HG03442 (cell line): Measurements from ENCODE around the gene SFN.
"Not testable (repeated sequence)": the region's sequence is repeated elsewhere in the genome, so short reads cannot be mapped to it uniquely, and the experiment has no call there.

Experiments
- ATAC-seq: cut with Tn5 transposase; IDR thresholded peaks from one replicate; pipeline ENCODE4 v1.9.1; 2021; ENCODE audit warnings: mild to moderate bottlenecking, moderate library complexity; ENCODE audit not compliant: unreplicated experiment

The SFN gene

GRCh38 chr1:26861889-26862378 is 1.0 kb upstream of the SFN start:
- no peak for ATAC-seq

- ATAC-seq, result no peak
Observed at GRCh38 chr1:26863685-26864077, 732 bp downstream of the SFN start.

DNA sequence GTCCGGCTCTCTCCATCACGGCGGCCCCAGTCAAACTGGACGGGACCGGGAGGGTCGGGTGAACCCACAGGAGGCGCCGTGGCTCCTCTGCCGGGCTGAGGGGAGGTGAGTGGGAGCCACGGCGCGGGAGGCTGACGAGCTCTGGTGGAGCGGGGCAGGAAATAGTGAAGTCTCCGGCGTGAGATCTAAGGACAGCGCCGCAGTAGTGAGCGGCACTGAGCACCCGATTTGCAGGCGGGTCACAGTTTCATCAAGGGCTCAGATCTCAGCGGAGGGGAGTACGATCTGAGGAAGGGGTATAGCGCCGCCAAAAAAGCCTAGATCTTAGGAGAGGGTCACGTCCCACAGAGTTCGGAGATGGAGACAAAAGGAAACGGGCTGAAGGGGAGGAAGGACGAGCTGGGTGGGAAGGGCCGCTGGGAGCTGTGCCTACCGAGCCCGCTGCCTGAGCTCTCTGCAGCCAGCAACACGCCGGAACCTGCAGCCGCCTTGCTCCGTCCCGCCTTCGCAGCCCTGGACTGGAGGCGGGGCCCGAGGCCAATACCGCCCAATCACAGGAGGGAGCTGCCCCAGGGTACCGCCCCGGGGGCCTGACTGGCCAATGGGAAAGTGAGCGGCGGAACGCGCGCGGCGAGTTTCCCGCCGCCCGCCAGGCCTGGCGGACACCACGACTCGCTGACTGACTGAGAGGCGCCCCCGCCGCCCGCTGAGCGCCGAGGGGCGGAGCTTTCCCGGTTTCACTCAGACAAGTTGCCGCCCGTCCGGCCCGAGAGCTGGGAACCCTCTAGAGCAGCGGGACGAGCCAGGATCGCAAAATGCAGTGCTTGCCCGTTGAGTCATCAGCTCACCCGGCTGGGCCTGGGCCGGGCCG is 1.9 kb downstream of the SFN start:
- ATAC-seq, result peak; percentile 89

GRCh38 chr1:26873097-26873496 is 10.1 kb downstream of the SFN start:
- ATAC-seq, result not testable (repeated sequence)

DNA sequence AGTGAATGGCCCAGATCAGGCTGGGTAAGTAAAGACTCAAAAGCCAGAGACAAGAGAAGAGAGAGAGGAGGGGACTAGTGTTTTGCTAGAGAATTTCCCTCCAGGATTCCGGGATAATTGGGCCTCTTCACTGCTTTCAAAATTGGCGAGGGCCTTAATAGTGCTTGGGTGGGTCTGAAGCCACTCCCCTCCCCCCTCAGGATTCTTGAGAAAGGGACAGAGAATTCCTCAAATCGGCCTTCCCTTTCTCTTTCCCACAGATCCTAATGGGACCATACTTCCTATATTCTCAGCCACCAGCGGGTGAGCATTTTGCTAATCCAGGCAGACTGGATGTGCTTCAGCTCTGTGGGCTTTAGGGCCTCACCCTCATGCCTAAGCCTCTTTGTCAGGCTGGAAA is 11.9 kb downstream of the SFN start:
- ATAC-seq, result no peak

- ATAC-seq, result no peak
Observed at GRCh38 chr1:26877326-26877725, 14.4 kb downstream of the SFN start.

DNA sequence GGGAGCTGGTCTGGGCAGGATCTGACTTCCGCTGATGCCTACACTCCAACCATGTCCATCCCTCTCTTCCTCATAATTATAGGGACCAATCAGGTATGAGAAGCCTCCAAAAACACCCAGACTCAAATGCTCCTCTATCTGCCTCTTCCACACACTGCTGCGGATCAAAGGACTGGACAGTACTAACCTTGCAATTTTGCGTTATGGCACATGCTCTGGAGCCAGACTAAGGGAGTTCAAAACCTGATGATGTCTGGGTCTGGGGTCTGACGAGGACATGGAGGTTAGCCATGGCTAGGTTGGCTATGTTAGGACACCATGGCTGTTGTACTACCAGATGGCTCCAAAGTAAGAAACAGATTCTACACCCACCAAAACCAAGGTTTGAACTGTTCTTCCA is 16.8 kb downstream of the SFN start:
- ATAC-seq, result no peak

GRCh38 chr1:26881611-26882010 is 18.7 kb downstream of the SFN start:
- not testable (repeated sequence) for ATAC-seq

DNA sequence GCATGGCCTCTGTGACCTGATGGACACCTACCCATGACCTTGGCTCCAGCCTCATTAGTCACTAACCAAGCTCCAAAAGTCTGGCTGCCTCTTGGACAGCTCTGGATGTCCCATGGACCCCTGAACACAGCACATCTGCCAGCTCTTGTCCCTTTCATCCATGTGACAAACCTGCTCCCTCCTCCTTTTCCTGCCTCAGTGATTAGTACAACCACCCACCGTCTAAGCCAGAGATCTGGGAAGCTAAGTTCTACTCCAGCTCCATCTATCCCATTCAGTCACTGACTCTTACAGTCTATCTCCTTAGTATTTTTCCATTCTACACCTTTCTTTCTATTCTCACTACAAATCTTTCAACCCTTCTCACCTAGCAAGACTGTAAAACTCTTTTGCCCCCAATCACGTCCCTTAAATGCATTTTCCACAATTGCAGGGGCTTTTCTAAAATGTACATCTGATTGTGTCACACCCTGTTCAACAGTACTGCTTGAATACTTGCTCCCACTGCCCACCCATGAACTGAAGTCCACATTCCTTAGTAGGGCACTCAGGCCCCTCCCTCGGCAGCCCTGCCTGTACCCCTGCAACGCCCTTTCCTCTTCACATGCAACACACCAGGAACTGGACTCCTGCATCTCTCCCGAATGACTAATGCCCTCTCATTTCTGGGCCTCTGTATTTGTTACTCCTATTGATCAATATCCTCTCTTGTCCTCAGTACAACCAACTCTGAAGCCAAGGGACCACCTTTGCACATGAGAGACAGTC is 19.9 kb downstream of the SFN start:
- no peak for ATAC-seq

GRCh38 chr1:26887125-26887524 is 24.2 kb downstream of the SFN start:
- no peak for ATAC-seq

GRCh38 chr1:26888231-26888630 is 25.3 kb downstream of the SFN start:
- ATAC-seq, result no peak

DNA sequence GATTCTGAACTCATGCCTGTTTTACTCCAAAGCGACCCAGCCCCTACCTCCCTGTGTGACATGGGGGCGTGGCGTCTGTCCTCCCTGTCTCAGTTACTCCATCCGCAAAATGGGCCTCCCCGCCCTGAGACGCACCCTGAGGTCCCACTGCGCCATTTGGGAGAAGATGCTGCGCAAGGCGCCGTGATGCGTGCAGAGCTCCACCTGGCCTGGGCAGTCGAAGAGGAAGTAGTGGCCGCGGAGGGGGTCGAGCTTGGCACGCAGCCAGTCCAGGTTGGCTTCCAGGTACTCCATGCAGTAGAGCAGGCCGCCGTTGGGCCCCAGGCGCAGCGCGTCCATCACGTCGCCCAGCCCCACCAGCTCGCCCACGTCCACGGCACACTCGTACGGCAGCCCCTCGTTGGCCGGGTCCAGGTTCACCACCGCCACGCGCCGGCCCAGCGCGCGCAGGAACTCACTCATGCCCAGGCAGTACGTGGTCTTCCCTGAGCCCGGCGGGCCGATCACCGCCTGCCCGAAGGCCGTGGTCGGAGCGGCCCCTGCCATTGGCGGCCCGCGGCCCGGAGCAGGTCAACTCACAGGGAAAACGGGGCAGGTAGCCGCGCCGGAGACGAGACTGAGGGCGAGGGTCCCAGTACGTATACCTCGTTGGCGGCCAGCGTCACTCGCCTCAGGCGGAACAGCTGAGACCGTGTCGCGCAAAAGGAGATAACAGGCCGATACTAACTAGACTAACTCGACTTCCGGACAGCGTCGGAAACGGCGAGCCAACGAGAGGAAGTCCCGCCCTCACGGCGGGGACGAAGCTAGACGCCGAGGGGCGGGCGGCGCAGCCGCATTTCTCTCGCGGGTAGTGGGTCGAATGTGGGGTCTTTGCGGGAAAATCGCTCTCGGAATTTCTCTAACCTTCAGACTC is 26.9 kb downstream of the SFN start, which contains the start of gene GPN2:
GPN2 (minus strand) TSS at position 733 of the 916 bp plus-strand sequence; CDS start at position 546, 187 bp downstream.
- peak; percentile 76 for ATAC-seq

GRCh38 chr1:26890467-26890796 is 27.5 kb downstream of the SFN start:
- peak; percentile 14 for ATAC-seq

DNA sequence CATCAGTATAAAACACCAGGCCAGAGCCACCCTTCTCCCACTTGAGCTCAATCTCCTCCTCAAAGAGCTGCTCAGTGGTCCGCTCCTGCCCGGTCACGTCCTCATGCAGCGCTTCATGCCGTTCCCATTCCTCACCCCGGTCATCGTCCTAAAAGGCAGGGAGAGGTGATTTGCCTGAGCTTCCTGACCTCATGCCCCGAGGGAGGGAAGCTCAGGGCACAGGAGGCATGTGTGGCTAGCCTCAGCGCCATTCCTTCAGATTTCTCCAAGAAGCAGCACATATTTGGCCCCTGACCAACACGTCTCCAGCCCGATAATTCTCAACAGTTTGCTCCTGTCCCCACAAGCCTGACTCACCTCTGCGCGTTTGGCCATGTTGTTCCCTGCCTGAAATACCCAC is 31.3 kb downstream of the SFN start:
- ATAC-seq, result no peak

DNA sequence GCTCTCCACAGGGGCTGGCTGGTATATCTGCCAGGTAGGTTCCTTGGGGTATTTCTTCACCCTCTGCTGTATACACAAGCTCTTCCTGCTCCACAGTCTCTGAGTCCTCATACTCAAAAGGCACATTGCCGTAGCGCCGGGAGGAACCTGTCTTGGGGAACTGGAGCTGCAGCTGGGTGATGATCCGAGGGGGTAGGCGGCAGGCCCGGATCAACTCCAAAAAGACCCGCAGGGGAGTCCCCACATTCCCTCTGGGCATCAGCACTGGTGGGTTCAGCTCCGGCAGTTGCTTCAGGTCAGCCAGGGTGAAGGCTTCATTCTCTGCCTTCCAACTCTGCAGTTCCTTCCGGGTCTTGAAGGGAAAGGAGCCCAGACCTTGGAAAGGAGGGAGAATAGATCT is 34.4 kb downstream of the SFN start:
- no peak for ATAC-seq

GRCh38 chr1:26900001-26900814 is 37.3 kb downstream of the SFN start, which contains the start of gene GPATCH3:
Gene GPATCH3, minus strand, starts transcription at chr1:26900467. Its CDS starts 25 bp downstream, at chr1:26900442.
- ATAC-seq, result peak; percentile 60

DNA sequence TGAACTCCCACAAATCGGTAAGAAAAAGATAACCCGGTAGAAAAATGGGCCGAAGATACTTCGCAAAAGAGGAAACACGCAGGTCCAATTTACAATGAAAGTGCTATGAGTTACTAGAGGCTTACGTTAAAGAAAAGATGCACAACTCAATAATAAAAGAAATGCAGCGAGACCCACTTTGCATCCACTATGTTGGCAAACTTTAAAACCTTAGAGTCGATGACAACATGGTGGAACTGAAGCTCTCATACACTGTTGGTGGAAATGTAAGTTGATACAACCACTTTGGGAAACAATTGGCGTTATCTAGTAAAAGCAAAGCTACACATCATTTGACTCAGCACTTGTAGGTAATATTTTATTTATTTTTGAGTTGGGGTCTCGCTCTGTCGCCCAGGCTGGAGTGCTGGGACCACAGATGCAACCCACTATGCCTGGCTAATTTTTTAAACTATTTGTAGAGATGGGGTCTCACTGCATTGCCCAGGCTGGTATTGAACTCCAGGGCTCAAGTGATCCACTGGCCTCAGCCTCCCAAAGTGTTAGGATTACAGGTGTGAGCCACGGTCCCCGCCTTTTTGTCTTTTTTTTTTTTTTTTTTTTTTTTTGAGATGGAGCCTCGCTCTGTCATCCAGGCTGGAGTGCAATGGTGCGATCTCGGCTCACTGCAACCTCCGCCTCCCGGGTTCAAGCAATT is 38.0 kb downstream of the SFN start:
- ATAC-seq, result no peak

DNA sequence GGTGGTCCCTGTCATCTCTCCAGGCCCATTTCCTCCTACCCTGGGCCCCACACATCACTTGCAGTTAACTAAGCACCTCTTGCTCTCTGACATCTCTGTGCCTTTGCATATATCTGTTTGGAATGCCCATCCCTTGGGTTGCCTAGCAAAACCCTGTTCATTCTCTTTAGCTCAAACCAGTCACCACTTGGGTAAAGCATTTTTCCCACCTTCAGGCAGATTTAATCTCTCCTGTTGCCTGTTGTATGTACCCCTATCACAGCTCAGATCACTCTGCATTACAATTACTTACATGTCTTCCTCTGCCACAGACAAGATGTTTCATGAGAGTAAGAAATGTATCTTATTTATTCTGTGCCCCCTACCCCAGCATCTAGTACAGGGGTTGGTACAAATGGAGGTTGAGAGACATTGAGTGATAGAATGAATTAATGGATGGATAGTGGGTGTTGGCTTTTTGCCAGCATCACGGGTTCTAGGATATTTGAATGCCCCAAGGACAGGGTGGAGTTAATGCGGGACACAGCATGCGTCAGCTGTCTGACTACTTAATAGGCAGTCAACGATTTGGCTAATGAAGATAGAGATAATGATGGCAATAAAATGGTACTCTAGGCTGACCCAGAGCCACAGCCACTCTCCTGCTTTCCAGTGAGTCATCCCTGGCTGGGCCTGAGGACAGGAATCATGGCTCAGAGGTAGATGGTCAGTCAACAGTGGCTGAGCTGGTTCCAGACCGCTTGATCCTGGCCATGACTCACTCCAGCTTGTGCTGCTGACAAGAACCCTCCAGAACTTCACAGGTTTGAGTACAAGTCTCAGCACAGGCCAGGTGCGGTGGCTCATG is 44.3 kb downstream of the SFN start:
- no peak for ATAC-seq
